ENCODE data around the gene WDR88.

- TF ChIP-seq POLR2A (IDR thresholded peaks at IDR 0.05; ENCODE audit: low read depth, low read length) (no peak), TAF1 (IDR thresholded peaks at IDR 0.05; ENCODE audit: low read depth, low read length) (no peak)
These were observed 55.2 kb downstream of the WDR88 start for GRCh38 chr19:33187183-33187540.

Measured in GM12891 (cell line).